Measurements from ENCODE around the gene ADAMTS13. TPM values are rescaled to one million over a fixed set of nuclear protein-coding genes. Genes with fewer than 3 reads are reported as not detected.

Gene ADAMTS13
- total RNA-seq, 1 experiment from 2014 or later = 12.0 TPM

GRCh38 chr9:133386338-133386737 is 35.8 kb upstream of the ADAMTS13 start (continued):
- TF ChIP-seq AFF4 (CRISPR knock-in tag; IDR thresholded peaks at IDR 0.05; ENCODE audit: borderline replicate concordance) (no peak), PREB (CRISPR knock-in tag; IDR thresholded peaks at IDR 0.05; ENCODE audit: borderline replicate concordance) (no peak), NFATC4 (CRISPR knock-in tag; IDR thresholded peaks at IDR 0.05) (no peak), ARID4B (CRISPR knock-in tag; IDR thresholded peaks at IDR 0.05; ENCODE audit: borderline replicate concordance) (no peak), PRDM15 (CRISPR knock-in tag; IDR thresholded peaks at IDR 0.05) (no peak), ZNF423 (CRISPR knock-in tag; IDR thresholded peaks at IDR 0.05) (no peak), ZNF138 (CRISPR knock-in tag; conservative IDR thresholded peaks at IDR 0.05) (no peak), ZMAT4 (CRISPR knock-in tag; IDR thresholded peaks at IDR 0.05) (no peak), ZNF232 (CRISPR knock-in tag; IDR thresholded peaks at IDR 0.05) (no peak), TP53 (CRISPR knock-in tag; IDR thresholded peaks at IDR 0.05) (no peak), ZNF263 (CRISPR knock-in tag; IDR thresholded peaks at IDR 0.05; ENCODE audit: low read depth) (no peak), ATF2 (CRISPR knock-in tag; IDR thresholded peaks at IDR 0.05; ENCODE audit: borderline replicate concordance, low read depth) (no peak), ZNF512 (CRISPR knock-in tag; IDR thresholded peaks at IDR 0.05; ENCODE audit: borderline replicate concordance) (no peak)
